ENCODE results near the gene L3MBTL4. TPM values are rescaled to one million over a fixed set of nuclear protein-coding genes. Genes with fewer than 3 reads are reported as not detected.

The L3MBTL4 gene
- total RNA-seq, 1 experiment from 2014 or later: not detected

- no peak for DNase-seq (ENCODE audit: low spot score)
- intact Hi-C loops (cut with micrococcal nuclease; ENCODE audit: unreplicated experiment): no loop called here
- Histone ChIP-seq H3K36me3 (ENCODE audit: insufficient read depth, low read length, poor library complexity, severe bottlenecking) (no peaks in the 10 kb centered on the region), H3K9me3 (ENCODE audit: low read depth, low read length, poor library complexity, severe bottlenecking) (peaks cover 39% of the 10 kb centered on the region), H3K27ac (ENCODE audit: low read depth, low read length, poor library complexity, severe bottlenecking) (no peak overlapping the region), H3K27me3 (replicated peaks; ENCODE audit: insufficient read depth, low read depth, low read length, poor library complexity) (no peaks in the 10 kb centered on the region), H3K4me1 (ENCODE audit: insufficient read depth, low read length, poor library complexity, severe bottlenecking) (no peaks in the 10 kb centered on the region), H3K4me3 (ENCODE audit: low read depth, low read length, poor library complexity, severe bottlenecking) (no peak overlapping the region)
- CTCF ChIA-PET: no interaction called here
- POLR2A ChIA-PET (ENCODE audit: low non-redundant PET): no interaction called here
- TF ChIP-seq EZH2 (IDR thresholded peaks at IDR 0.05; ENCODE audit: borderline replicate concordance, low read depth, low read length, poor library complexity, severe bottlenecking) (no peak), CTCF (conservative IDR thresholded peaks at IDR 0.05; ENCODE audit: low read depth, low read length) (no peak)
- BruUV-seq (replicated peaks): no TSS peak
Observed at GRCh38 chr18:6220129-6220528, 194.6 kb downstream of the L3MBTL4 start.

GRCh38 chr18:6219116-6219717 is 195.5 kb downstream of the L3MBTL4 start:
- Histone ChIP-seq H3K9me3 (ENCODE audit: low read depth, low read length, poor library complexity, severe bottlenecking) (peaks cover 38% of the 10 kb centered on the region), H3K36me3 (ENCODE audit: insufficient read depth, low read length, poor library complexity, severe bottlenecking) (no peaks in the 10 kb centered on the region), H3K4me3 (ENCODE audit: low read depth, low read length, poor library complexity, severe bottlenecking) (no peak overlapping the region), H3K27ac (ENCODE audit: low read depth, low read length, poor library complexity, severe bottlenecking) (no peak overlapping the region), H3K4me1 (ENCODE audit: insufficient read depth, low read length, poor library complexity, severe bottlenecking) (no peaks in the 10 kb centered on the region), H3K27me3 (replicated peaks; ENCODE audit: insufficient read depth, low read depth, low read length, poor library complexity) (no peaks in the 10 kb centered on the region)
- TF ChIP-seq CTCF (conservative IDR thresholded peaks at IDR 0.05; ENCODE audit: low read depth, low read length): peak; percentile 45; the same call in 1 of the 2 replicates
- no peak for TF ChIP-seq EZH2 (IDR thresholded peaks at IDR 0.05; ENCODE audit: borderline replicate concordance, low read depth, low read length, poor library complexity, severe bottlenecking)
- intact Hi-C loops (cut with micrococcal nuclease; ENCODE audit: unreplicated experiment): no loop called here
- no TSS peak for BruUV-seq (replicated peaks)
- peak; percentile 26 for DNase-seq (ENCODE audit: low spot score)
- ChIA-PET POLR2A (ENCODE audit: low non-redundant PET) (no interaction called here), CTCF (no interaction called here)

DNA sequence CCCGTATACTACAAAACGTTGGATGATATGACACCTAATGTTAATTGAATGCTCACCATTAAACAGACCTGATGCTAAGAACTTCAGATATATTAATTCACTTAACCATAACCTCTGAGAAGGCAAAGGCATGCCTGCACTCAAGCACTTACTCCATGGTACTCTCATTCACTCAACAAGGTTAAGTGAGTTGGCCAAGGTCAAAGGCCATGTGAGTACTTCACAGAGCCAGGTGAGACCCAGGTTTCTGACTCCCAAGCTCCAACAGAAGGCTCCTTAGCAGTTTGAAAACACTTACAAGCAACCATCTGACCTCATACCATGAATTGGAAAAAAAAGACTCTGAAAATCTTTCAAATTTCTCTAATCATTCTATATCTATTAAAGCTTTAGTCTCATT is 198.8 kb downstream of the L3MBTL4 start:
- no peaks in the 10 kb centered on the region for H3K36me3 ChIP-seq (ENCODE audit: insufficient read depth, low read length, poor library complexity, severe bottlenecking)
- no TSS peak for BruUV-seq (replicated peaks)
- no peak overlapping the region for H3K27ac ChIP-seq (ENCODE audit: low read depth, low read length, poor library complexity, severe bottlenecking)
- H3K4me3 ChIP-seq (ENCODE audit: low read depth, low read length, poor library complexity, severe bottlenecking): no peak overlapping the region
- intact Hi-C loops (cut with micrococcal nuclease; ENCODE audit: unreplicated experiment): no loop called here
- POLR2A ChIA-PET (ENCODE audit: low non-redundant PET): no interaction called here
- CTCF ChIA-PET: no interaction called here
- no peaks in the 10 kb centered on the region for H3K4me1 ChIP-seq (ENCODE audit: insufficient read depth, low read length, poor library complexity, severe bottlenecking)
- DNase-seq (ENCODE audit: low spot score): no peak
- TF ChIP-seq CTCF (conservative IDR thresholded peaks at IDR 0.05; ENCODE audit: low read depth, low read length) (no peak), EZH2 (IDR thresholded peaks at IDR 0.05; ENCODE audit: borderline replicate concordance, low read depth, low read length, poor library complexity, severe bottlenecking) (no peak)
- peaks cover 35% of the 10 kb centered on the region for H3K9me3 ChIP-seq (ENCODE audit: low read depth, low read length, poor library complexity, severe bottlenecking)
- H3K27me3 ChIP-seq (replicated peaks; ENCODE audit: insufficient read depth, low read depth, low read length, poor library complexity): no peaks in the 10 kb centered on the region
